Endodermal cell (in vitro differentiated cells): ENCODE results near the gene LGR4. TPM values are rescaled to one million over a fixed set of nuclear protein-coding genes. Genes with fewer than 3 reads are reported as not detected.

Source experiments
- DNase-seq: peaks from one replicate; pipeline ENCODE4 v3.0.0-alpha.2; 2017
- H3K27ac ChIP-seq: 2 replicates; pipeline ENCODE4 v1.5.1; 2013; ENCODE audit warnings: mild to moderate bottlenecking, low read depth, low read length, moderate library complexity
- H3K27me3 ChIP-seq: 2 replicates; pipeline ENCODE4 v1.6.1; 2013; ENCODE audit warnings: mild to moderate bottlenecking, low read length, moderate library complexity; ENCODE audit not compliant: insufficient read depth, control insufficient read depth, poor library complexity, severe bottlenecking
- H3K36me3 ChIP-seq: 2 replicates; pipeline ENCODE4 v1.7.0; 2013; ENCODE audit warnings: mild to moderate bottlenecking, low read length, moderate library complexity; ENCODE audit not compliant: control insufficient read depth, insufficient read depth
- H3K4me1 ChIP-seq: one replicate; pipeline ENCODE4 v1.7.0; 2013; ENCODE audit warnings: low read length; ENCODE audit not compliant: control insufficient read depth, insufficient read depth
- H3K4me3 ChIP-seq: 2 replicates; pipeline ENCODE4 v1.5.1; 2013; ENCODE audit warnings: mild to moderate bottlenecking, low read length, moderate library complexity
- H3K9ac ChIP-seq: 2 replicates; pipeline ENCODE4 v1.6.1; 2013; ENCODE audit warnings: mild to moderate bottlenecking, low read length, moderate library complexity; ENCODE audit not compliant: poor library complexity, severe bottlenecking; ENCODE audit errors: extremely low read depth
- H3K9me3 ChIP-seq: 2 replicates; pipeline ENCODE4 v1.6.1; 2013; ENCODE audit warnings: mild to moderate bottlenecking, low read length, moderate library complexity; ENCODE audit not compliant: control insufficient read depth
- H3K27ac Mint-ChIP-seq: 2 replicates; pipeline ENCODE4 v1.8.0; 2020; ENCODE audit warnings: mixed read lengths
- H3K27me3 Mint-ChIP-seq: 2 replicates; pipeline ENCODE4 v1.8.0; 2021; ENCODE audit warnings: mild to moderate bottlenecking, mixed read lengths; ENCODE audit not compliant: insufficient read depth
- H3K36me3 Mint-ChIP-seq: 2 replicates; pipeline ENCODE4 v1.8.0; 2020; ENCODE audit warnings: low read depth, mixed read lengths
- H3K4me1 Mint-ChIP-seq: 2 replicates; pipeline ENCODE4 v1.8.0; 2020; ENCODE audit warnings: mixed read lengths
- H3K4me3 Mint-ChIP-seq: 2 replicates; pipeline ENCODE4 v1.8.0; 2020; ENCODE audit warnings: mild to moderate bottlenecking, moderate library complexity, mixed read lengths
- H3K9me3 Mint-ChIP-seq: 2 replicates; pipeline ENCODE4 v1.8.0; 2020; ENCODE audit warnings: mild to moderate bottlenecking, mixed read lengths
- WGBS, 2 experiments: methylation state at CpG; one replicate each; pipeline versions ENCODE4 v1.1.5 to v1.1.7; 2013; ENCODE audit warnings: missing lambda C conversion rate in 2 of 2, mixed read lengths in 1 of 2; ENCODE audit not compliant: insufficient coverage in 1 of 2, insufficient read length in 1 of 2; 5-methylcytosine and 5-hydroxymethylcytosine counted together
- total RNA-seq, 2 donors: library from RNA; stranded (reverse); fragmentation: NEBNext Ultra II Directional in 1 of 2; extraction: Animal tissue kit (Norgen Biotek cat#: 25700) in 1 of 2; gene quantifications; 2 replicates in 1 of 2; 3 replicates in 1 of 2; pipeline ENCODE4 v1.2.1, GENCODE V29; 2021
- TF ChIP-seq, protein P1 (sequence below): fragments of 200-600 bp; sonication (generic); conservative IDR thresholded peaks from 2 replicates; pipeline ENCODE4 v1.5.0; 2021; ENCODE audit warnings: antibody characterized with exemption, mild to moderate bottlenecking

LGR4 gene
- total RNA-seq, 2 donors from 2014 or later, result 73.7 to 75.6 TPM

DNA sequence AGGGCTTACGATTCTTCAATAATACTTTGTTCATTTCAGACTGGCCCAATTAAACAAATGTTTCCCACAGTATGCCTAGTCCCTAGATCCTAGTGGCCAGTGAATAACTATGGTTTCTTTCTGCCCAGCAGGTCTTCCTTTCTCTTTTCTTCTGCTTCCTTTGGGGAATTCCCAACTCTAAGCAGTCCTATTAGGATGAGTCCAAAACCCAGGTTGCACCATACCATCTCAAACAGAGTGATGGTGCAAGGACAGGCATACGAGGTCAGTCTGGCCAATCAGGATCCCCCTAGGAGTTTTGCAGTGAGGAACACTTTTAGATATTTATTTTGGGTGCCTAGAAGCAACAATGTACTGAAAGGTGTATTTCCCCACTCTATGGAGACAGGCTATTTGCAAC, 68.2 kb downstream of the LGR4 start:
- no peaks in the 10 kb centered on the region for H3K9me3 ChIP-seq

DNA sequence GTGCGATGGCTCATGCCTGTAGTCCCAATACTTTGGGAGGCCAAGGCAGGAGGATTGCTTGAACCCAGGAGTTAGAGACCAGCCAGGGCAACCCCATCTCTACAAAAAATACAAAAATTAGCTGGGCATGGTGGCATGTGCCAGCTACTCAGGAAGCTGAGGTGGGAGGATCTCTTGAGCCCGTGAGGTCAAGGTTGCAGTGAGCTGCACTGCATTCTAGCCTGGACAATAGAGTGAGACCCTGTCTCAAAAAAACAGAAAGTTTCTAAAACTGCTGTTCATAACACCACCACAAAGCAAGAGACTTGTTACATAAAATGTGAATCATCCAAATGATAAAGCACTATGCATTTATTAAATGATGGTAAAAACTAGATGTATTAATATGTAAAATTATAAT, 69.4 kb downstream of the LGR4 start:
- Mint-ChIP-seq H3K9me3 (no peaks in the 10 kb centered on the region), H3K4me1 (peaks cover 15% of the 10 kb centered on the region), H3K36me3 (peaks cover 19% of the 10 kb centered on the region), H3K27me3 (peaks cover 4% of the 10 kb centered on the region), H3K4me3 (no peak overlapping the region), H3K27ac (no peak overlapping the region)
- TF ChIP-seq, protein P1, sequence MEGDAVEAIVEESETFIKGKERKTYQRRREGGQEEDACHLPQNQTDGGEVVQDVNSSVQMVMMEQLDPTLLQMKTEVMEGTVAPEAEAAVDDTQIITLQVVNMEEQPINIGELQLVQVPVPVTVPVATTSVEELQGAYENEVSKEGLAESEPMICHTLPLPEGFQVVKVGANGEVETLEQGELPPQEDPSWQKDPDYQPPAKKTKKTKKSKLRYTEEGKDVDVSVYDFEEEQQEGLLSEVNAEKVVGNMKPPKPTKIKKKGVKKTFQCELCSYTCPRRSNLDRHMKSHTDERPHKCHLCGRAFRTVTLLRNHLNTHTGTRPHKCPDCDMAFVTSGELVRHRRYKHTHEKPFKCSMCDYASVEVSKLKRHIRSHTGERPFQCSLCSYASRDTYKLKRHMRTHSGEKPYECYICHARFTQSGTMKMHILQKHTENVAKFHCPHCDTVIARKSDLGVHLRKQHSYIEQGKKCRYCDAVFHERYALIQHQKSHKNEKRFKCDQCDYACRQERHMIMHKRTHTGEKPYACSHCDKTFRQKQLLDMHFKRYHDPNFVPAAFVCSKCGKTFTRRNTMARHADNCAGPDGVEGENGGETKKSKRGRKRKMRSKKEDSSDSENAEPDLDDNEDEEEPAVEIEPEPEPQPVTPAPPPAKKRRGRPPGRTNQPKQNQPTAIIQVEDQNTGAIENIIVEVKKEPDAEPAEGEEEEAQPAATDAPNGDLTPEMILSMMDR, result no peak
- Histone ChIP-seq H3K9ac (no peak overlapping the region), H3K4me3 (no peak overlapping the region), H3K9me3 (no peaks in the 10 kb centered on the region), H3K27me3 (no peaks in the 10 kb centered on the region), H3K27ac (no peak overlapping the region), H3K36me3 (peaks cover 66% of the 10 kb centered on the region), H3K4me1 (peaks cover 4% of the 10 kb centered on the region)
- 98 to 100% methylated on average over 1 to 2 of the region's 2 CpGs for WGBS, 2 experiments
- no peak for DNase-seq

More for the DNA sequence above, 68.2 kb downstream of the LGR4 start:
- no peaks in the 10 kb centered on the region for H3K9me3 Mint-ChIP-seq
- peaks cover 12% of the 10 kb centered on the region for H3K4me1 Mint-ChIP-seq
- H3K27me3 Mint-ChIP-seq, result no peaks in the 10 kb centered on the region
- no peak overlapping the region for H3K27ac Mint-ChIP-seq
- no peak overlapping the region for H3K9ac ChIP-seq
- no peak overlapping the region for H3K27ac ChIP-seq
- H3K4me3 Mint-ChIP-seq, result no peak overlapping the region
- H3K36me3 Mint-ChIP-seq, result peaks cover 13% of the 10 kb centered on the region
- no peaks in the 10 kb centered on the region for H3K27me3 ChIP-seq
- H3K4me1 ChIP-seq, result peaks cover 4% of the 10 kb centered on the region
- H3K4me3 ChIP-seq, result no peak overlapping the region
- DNase-seq, result no peak
- H3K36me3 ChIP-seq, result peaks cover 74% of the 10 kb centered on the region
- TF ChIP-seq, protein P1, result no peak
- 83 to 97% methylated on average over 2 of the region's 2 CpGs for WGBS, 2 experiments

DNA sequence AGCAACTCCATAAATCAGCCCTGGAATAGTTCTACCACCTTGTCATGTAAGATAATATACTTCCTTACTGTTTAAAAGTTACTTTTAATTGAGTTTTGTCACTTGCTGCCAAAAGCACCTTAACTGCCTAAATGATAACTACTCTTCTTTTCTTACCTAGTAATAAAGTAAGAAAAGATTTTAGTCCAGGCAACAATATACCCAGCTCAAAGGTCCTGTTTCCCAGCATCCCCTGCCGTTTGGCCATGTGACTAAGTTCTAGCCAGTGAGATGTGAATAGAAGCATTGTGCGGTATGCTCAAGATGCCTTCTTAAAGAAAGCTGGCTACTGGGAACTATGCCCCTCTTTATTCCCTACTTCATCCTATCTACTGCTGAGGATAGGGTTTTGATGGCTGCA, 70.1 kb downstream of the LGR4 start:
- DNase-seq, result no peak
- Mint-ChIP-seq H3K4me3 (no peak overlapping the region), H3K27me3 (peaks cover 7% of the 10 kb centered on the region), H3K36me3 (peaks cover 21% of the 10 kb centered on the region), H3K27ac (no peak overlapping the region), H3K9me3 (no peaks in the 10 kb centered on the region), H3K4me1 (peaks cover 21% of the 10 kb centered on the region)
- H3K9me3 ChIP-seq, result no peaks in the 10 kb centered on the region
- WGBS, 2 experiments, result 97 to 100% methylated on average over 1 to 2 of the region's 2 CpGs
- H3K4me1 ChIP-seq, result peaks cover 4% of the 10 kb centered on the region
- TF ChIP-seq, protein P1, result no peak
- H3K36me3 ChIP-seq, result peaks cover 60% of the 10 kb centered on the region
- no peaks in the 10 kb centered on the region for H3K27me3 ChIP-seq
- no peak overlapping the region for H3K27ac ChIP-seq
- H3K4me3 ChIP-seq, result no peak overlapping the region
- no peak overlapping the region for H3K9ac ChIP-seq
